IMR-90 (cell line): ENCODE data around the gene CFAP91.

ENCODE experiments used
- CHD1 ChIP-seq: IDR thresholded peaks from 2 replicates; pipeline ENCODE4 v1.6.1; 2012; ENCODE audit warnings: low read depth, low read length, improper control_type of control experiment
- CTCF ChIP-seq: conservative IDR thresholded peaks from 2 replicates; pipeline ENCODE4 v1.5.1; 2012; ENCODE audit warnings: mild to moderate bottlenecking, low read depth, low read length, improper control_type of control experiment
- ELK1 ChIP-seq: fragments of 150-350 bp; IDR thresholded peaks from 2 replicates; pipeline ENCODE4 v1.6.1; 2016; ENCODE audit warnings: low read depth, mild to moderate bottlenecking, low read length, moderate library complexity, borderline replicate concordance
- FOS ChIP-seq: fragments of 150-350 bp; IDR thresholded peaks from 2 replicates; pipeline ENCODE4 v1.6.1; 2016; ENCODE audit warnings: low read depth, low read length
- MAZ ChIP-seq: IDR thresholded peaks from 2 replicates; pipeline ENCODE4 v1.6.1; 2012; ENCODE audit warnings: low read depth, mild to moderate bottlenecking, low read length, improper control_type of control experiment, moderate library complexity, borderline replicate concordance
- MXI1 ChIP-seq: IDR thresholded peaks from 2 replicates; pipeline ENCODE4 v1.6.1; 2012; ENCODE audit warnings: low read depth, mild to moderate bottlenecking, low read length, moderate library complexity, borderline replicate concordance
- POLR2A ChIP-seq: IDR thresholded peaks from 2 replicates; pipeline ENCODE4 v1.6.1; 2012; ENCODE audit warnings: mild to moderate bottlenecking, low read depth, low read length

GRCh38 chr3:119745942-119746341, 43.1 kb downstream of the CFAP91 start:
- TF ChIP-seq FOS, result no peak
- no peak for TF ChIP-seq POLR2A
- no peak for TF ChIP-seq CTCF
- no peak for TF ChIP-seq MAZ
- no peak for TF ChIP-seq CHD1
- TF ChIP-seq ELK1, result no peak
- TF ChIP-seq MXI1, result no peak
